Activated CD8-positive, alpha-beta memory T cell treated with anti-CD3 and anti-CD28 coated beads, Interleukin-2, amount 50 U/mL, for 24 hours (primary cell): ENCODE results near the gene ABHD12B.
"Not testable (repeated sequence)": the region's sequence is repeated elsewhere in the genome, so short reads cannot be mapped to it uniquely, and the experiment has no call there.

Source experiments
- DNase-seq: peaks from one replicate; pipeline ENCODE4 v3.0.0-alpha.2; 2020; ENCODE audit errors: extremely low read depth

ABHD12B gene

DNA sequence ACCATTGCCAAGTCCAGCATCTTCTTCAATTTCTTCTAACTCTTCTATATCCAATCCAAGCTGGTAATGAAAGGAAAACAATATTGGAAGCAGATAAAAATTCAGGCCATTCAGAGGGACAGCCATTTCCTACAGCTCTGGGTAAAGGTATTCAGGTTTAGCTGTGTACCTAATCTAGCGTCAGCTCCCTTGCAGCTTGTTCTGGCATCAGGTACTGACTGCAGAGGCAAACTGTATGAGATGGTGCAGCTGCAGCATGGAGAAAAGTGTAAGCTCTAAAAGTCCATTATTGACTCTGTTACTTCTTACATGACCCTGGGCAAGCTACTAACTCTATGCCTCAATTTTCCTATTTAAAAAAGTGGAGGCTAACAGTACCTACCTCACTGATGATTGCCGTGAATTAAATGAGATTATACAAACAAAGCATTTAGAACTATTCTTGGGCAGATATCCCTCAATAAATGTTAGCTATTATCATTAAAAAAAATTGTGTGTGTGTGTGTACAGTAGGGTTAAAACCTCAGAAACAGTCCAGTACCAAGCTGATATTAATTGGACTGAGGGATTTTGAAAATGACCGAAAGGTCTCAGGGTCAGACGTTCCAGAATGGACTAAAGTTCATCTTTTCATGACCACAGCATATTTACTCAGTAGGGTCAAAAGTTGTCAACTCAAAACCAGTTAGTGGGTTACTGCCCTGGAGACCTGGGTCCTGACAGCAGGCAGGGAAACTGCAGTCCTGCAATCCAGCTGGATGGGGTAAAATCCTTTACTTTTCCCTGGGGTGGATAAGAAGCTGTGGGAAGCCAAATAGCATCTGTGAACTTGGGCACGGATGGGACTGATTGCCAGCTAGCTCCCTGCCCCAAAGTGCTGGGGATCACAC, 63.5 kb downstream of the ABHD12B start:
- DNase-seq: no peak

DNA sequence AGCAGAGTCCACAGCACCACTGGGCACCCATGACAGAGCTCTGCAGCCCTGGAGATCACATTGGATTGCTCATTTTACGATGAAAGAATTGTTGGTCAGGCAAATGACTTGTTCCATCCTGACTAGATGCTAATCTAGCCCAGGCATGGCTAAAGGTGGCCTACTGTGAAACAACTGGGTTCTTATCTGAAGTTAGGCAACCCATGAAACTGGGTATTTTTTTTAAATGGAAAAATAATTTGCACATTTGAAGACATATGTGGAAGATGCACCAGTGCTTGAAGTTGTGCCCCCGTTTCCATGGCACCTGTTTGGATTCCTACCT, 64.1 kb downstream of the ABHD12B start:
- DNase-seq: no peak

DNA sequence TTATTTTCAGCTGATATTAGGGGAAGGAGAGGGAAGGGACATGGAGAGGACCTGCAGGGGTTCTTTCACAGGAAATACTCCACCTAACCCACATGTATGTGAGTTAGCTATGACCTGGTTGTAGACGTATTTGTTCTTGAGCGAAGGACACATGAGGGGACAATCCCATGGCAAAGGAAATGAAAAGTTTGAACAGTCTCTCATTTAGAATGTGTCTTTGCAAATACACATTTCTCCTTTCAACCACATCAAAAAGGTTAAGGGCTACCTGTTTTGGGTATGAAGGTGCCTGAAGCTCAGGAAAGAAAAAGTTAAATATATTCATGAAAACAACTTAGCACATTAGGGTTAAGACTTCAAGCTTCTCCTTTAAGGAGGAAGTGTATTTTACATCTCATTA, 65.0 kb downstream of the ABHD12B start:
- DNase-seq: no peak

DNA sequence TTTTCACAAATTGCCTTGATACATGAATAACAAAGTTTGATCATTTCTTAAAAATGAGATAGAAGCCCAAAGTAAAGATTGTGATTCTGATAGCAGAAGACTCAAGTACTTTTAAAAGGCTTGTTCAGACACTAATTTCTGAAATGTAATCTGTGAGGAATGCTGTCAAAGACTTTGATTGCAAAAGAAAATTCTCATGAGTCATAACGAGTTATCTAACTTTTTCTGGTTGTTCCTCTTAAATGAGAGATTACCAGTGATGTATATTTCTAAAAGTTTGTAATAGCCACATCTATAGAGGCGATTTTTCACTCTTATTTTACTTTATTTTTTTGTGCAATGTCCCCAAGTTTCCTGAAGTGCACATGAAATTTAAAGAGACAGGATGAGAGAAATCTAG, 65.5 kb downstream of the ABHD12B start:
- DNase-seq: no peak

DNA sequence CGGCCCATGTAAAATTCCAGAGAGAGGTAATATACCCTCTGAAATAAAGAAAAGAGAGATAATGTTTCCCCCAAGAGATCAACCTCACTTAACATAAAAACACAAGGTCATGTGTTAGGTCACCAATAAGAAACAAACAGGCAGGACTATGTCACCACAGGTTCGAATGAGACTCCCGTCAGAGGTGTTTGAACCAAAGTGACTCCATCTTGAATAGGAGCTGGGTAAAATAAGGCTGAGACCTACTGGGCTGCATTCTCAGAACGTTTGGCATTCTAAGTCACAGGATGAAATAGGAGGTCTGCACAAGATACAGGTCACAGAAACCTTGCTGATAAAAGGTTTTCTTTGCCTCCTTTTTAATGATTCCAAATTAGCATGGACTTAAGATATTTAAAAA, 65.9 kb downstream of the ABHD12B start:
- no peak for DNase-seq

DNA sequence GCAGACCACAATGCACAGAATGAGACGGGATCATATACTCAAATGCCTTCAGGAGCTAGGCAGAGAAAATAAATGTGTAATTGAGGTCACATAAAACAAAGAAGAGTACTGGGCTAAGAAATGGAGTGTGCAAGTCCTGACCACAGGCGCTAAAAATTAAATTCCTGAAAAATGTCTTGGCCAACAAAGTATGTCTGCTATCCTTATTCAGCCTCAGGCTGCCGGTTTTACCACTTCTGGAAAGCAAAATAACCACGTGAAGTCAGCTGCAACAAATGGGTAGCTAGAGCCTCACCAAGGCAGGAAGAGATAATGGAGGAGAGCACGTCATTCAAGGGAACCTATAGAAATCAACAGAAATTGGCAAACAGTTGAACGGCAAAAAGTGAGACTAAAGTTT, 69.3 kb downstream of the ABHD12B start:
- DNase-seq: no peak

DNA sequence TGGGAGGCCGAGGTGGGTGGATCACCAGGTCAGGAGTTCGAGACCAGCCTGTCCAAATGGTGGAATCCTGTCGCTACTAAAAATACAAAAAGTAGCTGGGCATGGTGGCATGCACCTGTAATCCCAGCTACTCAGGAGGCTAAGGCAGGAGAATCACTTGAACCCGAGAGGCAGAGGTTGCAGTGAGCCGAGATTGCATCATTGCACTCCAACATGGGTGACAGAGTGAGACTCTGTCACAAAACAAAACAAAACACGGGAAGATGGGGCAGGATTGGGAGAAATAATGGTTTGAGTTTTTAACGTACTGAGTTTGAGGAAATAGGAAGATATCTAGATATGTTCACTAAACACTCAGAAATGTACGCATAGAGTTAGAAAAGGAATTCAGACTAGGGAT, 69.8 kb downstream of the ABHD12B start:
- DNase-seq: not testable (repeated sequence)

DNA sequence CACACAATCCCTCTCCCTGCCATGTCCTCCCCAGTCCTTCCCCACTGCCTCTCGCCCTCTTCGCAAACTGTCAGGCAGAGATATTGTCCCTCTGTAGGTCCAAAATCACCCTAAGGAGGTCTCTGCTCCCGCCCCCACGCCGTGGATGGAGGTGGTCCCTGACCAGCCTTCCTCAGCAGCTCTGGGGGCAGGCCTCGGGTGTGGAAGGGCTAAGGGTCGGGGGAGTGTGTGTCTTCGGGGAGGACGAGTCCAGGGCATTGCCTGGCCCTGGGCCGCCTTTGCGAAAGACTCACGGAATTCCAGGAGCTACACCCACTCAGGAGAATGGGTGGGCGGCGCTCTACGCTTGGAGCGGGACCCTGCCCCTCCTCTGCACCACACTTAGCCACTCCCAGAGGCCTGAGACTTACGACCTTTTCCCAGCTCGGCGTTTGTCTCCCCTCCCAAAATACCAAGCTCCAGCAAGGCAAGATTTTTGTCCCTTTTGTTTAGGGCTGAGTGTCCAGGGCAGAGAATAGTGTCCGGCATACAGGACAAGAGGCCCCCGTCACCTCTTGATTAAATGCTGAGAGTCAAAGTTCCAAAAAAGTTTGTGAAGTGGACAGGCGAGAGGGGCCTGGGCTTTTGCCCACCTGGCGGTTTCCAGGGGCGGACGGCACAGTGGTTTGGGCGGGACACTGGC, 71.5 kb downstream of the ABHD12B start:
- no peak for DNase-seq

DNA sequence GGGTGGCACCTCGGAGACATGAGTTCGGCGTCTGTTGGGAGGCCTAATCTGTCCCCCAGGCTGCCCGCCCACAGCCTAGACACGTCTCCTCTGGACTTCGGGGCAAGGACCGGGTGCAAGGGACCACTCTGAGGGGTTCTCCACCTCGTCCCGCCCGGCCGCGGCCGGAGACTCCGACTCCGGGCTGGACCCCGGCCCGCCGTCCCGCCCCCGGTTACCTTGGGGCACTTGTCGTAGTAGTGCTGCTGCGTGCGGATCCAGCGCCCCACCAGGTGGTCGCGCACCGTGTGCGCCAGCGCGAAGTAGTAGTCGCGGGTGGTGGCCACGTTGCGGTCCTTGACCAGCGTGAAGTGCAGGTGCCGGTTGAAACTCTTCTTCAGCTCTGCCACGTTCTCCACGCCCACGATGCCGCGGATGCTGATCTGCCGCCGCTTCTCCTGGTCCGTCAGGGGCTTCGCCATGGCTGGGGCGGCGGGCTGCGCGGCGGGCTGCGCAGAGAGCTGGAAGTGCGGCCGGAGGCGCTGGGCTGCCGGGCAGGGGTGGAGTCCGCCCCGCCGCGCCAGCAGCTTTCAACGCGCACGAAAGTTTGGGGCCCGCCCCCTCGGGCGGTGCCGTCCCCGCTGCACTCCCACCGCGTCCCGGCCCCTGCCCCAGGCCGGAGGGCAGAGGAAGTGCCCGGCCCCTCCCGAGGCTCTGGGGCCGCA, 72.2 kb downstream of the ABHD12B start, which contains the start of gene PYGL:
Gene PYGL, minus strand, starts transcription at position 541 of the 704 bp plus-strand sequence. Its CDS starts 80 bp downstream, at position 461.
- DNase-seq: no peak

DNA sequence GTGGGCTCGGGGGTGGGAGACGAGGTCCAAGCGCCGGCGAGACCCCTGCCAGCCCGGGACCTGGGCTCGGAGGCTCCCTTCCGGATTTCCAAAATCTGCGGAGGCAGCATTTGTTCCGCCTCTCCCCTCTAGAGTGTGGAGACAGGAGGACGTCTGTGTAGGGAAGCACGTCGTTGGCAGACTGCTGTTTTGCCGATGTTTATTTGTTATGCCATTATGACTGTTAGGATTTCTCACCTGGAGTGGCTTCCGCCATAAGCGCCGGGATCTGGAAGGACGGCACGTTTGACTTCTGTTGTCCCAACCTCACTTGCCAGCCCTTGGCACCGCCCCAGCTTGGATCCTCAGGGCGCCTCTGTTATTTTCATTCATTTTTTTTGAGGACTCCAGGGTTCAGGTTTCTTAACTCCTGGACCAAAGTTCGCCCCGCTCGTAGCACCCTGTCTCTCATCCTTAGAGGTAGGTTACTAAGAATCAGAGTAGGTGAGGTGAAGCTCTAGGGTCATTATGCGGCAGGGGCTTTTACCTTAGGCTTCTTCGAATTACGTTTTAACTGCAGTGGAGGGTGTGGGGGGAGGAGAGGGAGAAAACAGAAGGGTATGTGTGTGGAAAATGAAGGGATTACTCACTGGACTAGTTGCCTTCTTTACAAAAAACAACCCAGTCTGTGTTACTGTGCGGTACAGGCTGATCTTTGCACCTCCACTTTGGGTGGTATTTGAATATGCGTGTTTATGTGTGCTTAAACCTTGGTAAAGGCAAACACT, 73.0 kb downstream of the ABHD12B start:
- no peak for DNase-seq

DNA sequence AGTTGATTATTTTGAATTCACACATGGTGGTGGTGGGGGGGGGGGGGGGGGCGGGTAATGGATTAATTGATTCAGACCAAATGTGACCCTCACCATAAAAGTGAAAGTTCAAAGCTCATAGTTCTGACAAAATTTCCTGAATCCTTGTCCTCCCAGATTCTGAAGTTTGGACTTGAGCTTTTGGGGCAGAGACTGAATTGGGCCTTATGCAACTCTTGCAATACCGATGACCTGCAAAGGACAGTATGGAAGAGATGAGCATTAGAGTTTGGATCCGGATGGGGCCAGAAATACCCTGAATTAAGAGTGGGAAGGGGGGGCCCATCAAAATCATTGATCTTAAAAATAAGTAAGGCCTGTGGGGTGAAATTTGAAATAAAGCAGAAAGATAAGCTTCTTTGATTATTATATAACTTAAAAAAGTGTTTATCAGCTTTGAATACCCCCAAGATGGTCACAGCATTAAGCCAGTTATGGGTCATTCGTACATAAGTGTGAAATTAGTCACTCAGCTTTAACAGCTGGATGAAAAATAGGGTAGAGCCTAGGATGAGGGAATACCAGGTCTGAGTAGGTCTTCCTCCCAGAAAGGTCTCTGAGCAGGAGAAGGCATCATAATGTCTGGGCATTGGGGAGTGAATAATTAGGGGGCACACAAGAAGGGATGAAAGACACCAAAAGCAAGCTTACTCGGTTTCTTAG, 74.5 kb downstream of the ABHD12B start:
- no peak for DNase-seq

DNA sequence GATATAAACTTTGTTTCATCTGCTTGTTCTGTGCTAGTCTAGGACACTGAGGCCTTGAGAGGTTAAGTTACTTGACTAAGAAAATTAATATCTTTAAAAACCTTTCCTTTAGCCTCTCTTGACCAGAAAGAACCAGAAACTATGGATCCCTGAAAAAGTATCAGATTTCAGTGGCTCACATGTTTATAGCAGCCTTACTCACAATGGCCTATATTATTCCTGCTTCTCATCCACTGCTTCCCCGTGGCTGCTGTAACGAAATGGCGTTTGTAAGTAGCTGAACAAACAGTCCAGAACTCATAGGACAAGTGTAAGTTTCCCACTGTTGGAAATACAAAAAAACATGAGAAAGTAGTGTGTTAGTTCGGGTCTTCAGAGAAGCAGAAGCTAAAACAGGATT, 75.6 kb downstream of the ABHD12B start:
- no peak for DNase-seq

DNA sequence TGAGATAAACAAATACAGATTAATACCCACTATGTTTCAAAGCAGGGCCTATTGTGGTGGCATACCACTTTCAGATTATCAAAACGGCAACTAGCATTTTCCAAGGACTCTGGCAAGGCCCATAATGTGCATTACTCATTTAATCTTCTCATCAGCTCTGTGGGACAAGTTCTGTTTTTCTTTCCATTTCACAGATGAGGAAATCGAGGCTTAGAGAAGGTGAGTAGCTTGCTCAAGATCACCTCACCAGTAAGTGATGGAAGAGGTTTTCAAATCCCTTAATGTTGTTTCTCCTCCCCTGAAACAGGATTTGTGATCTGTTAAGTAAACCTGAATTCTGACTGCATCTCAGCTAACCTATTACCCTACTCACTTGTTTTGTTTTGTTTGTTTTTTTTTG, 76.4 kb downstream of the ABHD12B start:
- no peak for DNase-seq

DNA sequence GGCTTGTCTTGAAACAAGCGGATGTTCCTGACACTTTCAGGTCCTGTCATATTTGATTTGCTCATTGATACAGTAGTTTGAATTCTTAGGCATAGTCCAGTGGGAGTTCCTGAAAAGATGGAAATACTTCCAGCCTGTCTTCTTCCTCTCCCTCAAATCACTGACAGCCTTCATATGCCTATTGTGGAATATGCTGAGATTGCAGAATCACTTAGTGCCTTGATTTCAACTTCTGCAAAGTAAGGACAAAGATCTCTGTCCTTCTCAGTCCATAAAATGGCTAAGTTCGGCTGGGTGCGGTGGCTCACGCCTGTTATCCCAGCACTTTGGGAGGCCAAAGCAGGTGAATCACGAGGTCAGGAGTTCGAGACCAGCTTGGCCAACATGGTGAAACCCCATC, 79.2 kb downstream of the ABHD12B start:
- no peak for DNase-seq

DNA sequence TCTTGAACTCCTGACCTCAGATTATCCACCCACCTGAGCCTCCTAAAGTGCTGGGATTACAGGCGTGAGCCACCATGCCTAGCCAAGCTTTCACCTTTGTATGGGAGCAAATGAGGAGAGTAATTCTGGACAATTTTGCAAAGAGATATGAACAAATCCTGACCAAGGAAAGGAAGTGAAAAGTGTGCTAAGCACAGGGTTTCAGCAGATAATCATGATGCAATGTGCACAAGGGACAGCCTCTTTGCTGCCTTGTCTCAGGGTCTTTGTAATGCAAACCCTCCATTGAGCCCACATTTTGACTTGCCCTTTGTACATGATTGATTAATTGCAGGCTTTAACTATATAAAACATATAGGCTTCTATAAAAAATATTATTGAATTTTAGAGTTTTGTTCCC, 81.6 kb downstream of the ABHD12B start:
- DNase-seq: no peak
